ENCODE results near the gene HOXB3. TPM values are rescaled to one million over a fixed set of nuclear protein-coding genes. Genes with fewer than 3 reads are reported as not detected.

HOXB3 gene
- total and polyA plus RNA-seq, 2 of the 13 experiments (the other 11 are each of a cell fraction or from before 2014, with no cell fraction given): not detected

DNA sequence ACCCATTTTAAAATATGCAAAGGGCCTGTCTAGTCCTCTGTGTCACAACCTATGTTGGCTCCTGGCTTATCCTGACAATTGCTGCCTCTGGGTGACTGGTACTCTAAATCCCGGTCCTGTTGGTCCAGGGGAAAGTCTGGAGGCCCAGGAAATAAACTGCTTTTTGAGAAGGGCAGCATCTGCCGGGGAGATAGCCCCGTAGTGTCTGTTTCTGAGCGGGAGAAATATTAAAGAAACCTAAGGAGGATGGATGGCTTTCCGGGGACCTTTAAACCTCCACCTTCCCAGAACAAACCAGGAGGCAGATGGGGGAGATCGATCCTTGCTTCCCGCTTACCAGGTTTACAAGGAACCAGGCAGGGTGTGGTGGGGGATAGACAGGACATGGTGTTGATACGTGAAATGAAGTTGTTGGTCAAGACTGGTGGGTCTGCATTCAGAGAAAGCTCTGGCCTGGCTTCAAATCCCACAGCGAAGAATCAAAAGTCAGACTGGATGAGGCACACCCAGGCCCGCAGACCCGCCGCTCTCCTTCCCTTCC, 48.9 kb downstream of the HOXB3 start:
- Histone ChIP-seq H3K27ac (ENCODE audit: extremely low read length, insufficient read depth, low read length) (no peak overlapping the region), H3K36me3 (replicated peaks in 1 of 2; ENCODE audit: control insufficient read depth in 1 of 2, insufficient read depth in 2 of 2, low read length in 2 of 2) (no peaks in the 10 kb centered on the region), H3K4me1 (ENCODE audit: insufficient read depth, low read length) (no peaks in the 10 kb centered on the region), H3K4me2 (ENCODE audit: low read depth, low read length) (no peak overlapping the region), H3K9ac (ENCODE audit: insufficient read depth, low read depth, low read length) (no peak overlapping the region), H3K4me3 (replicated peaks in 1 of 3; ENCODE audit: insufficient read depth in 1 of 3, low read depth in 2 of 3, low read length in 3 of 3) (no peak overlapping the region), H3K79me2 (ENCODE audit: insufficient read depth, low read length) (no peaks in the 10 kb centered on the region), H4K20me1 (ENCODE audit: insufficient read depth, low read length) (no peaks in the 10 kb centered on the region), H3K9me3 (ENCODE audit: low read length) (no peaks in the 10 kb centered on the region), H3K27me3 (ENCODE audit: control insufficient read depth in 1 of 2, insufficient read depth in 2 of 2, low read length in 2 of 2) (peaks cover 4 to 74% of the 10 kb centered on the region in 2 experiments), H2AFZ (ENCODE audit: low read length) (no peak overlapping the region)
- DNase-seq (ENCODE audit: low spot score) (no peak), FAIRE-seq (no peak), ATAC-seq (no peak)
- POLR2A ChIA-PET: no interaction called here
- in situ Hi-C loops (cut with HindIII; ENCODE audit: extremely low pct_ligation_motif_present, low pct_unique_long_range_greater_than_20kb) (no loop called here), intact Hi-C loops (cut with micrococcal nuclease; ENCODE audit: unreplicated experiment) (no loop called here)
- WGBS (ENCODE audit: low lambda C conversion rate): 46% methylated on average over 12 of the region's 12 CpGs
- BruUV-seq (replicated peaks): no TSS peak
- CTCF ChIA-PET (ENCODE audit: low intra/inter-chr PET ratio, low total read pairs): no interaction called here
- TF ChIP-seq EZH2 (conservative IDR thresholded peaks at IDR 0.05; ENCODE audit: low read depth, low read length) (peak; percentile 23; the same call in 1 of the 2 replicates), GABPA (IDR thresholded peaks at IDR 0.05; ENCODE audit: low read depth, low read length) (no peak), GABPA (CRISPR knock-in tag; IDR thresholded peaks at IDR 0.05; ENCODE audit: low read depth) (no peak)
- TF ChIP-seq, protein P1, sequence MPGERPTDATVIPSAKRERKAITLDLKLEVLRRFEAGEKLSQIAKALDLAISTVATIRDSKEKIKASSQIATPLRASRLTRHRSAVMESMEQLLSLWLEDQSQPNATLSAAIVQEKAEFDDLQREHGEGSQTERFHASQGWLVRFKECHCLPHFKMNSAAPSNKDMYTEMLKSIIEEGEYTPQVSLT (CRISPR knock-in tag; IDR thresholded peaks at IDR 0.05; ENCODE audit: borderline replicate concordance, low read depth): no peak

DNA sequence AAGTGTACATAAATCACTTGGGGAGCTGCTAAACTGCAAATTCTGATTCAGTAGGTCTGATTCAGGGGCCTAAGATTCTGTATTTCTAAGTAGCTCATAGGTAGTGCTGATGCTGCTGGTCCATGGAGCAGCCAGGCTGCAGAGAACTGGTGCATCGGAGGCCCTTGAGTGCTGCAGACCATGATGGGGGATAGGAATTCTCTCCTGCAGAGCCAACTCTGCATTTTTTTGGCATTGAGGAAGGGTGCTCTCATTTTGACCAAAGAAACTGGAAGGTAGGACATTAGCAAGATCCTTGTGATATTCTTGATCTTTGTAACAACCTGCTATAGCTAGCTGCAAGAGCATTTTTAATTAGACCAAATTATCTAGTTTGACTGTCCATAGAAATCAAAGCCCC, 49.8 kb downstream of the HOXB3 start:
- Histone ChIP-seq H3K9ac (ENCODE audit: insufficient read depth, low read depth, low read length) (no peak overlapping the region), H3K79me2 (ENCODE audit: insufficient read depth, low read length) (no peaks in the 10 kb centered on the region), H3K4me3 (replicated peaks in 1 of 3; ENCODE audit: insufficient read depth in 1 of 3, low read depth in 2 of 3, low read length in 3 of 3) (no peak overlapping the region), H2AFZ (ENCODE audit: low read length) (no peak overlapping the region), H3K4me1 (ENCODE audit: insufficient read depth, low read length) (no peaks in the 10 kb centered on the region), H3K27ac (ENCODE audit: extremely low read length, insufficient read depth, low read length) (no peak overlapping the region), H4K20me1 (ENCODE audit: insufficient read depth, low read length) (no peaks in the 10 kb centered on the region), H3K36me3 (replicated peaks in 1 of 2; ENCODE audit: control insufficient read depth in 1 of 2, insufficient read depth in 2 of 2, low read length in 2 of 2) (no peaks in the 10 kb centered on the region), H3K27me3 (ENCODE audit: control insufficient read depth in 1 of 2, insufficient read depth in 2 of 2, low read length in 2 of 2) (peaks cover 4 to 65% of the 10 kb centered on the region in 2 experiments), H3K9me3 (ENCODE audit: low read length) (no peaks in the 10 kb centered on the region), H3K4me2 (ENCODE audit: low read depth, low read length) (no peak overlapping the region)
- CTCF ChIA-PET (ENCODE audit: low intra/inter-chr PET ratio, low total read pairs): no interaction called here
- intact Hi-C loops (cut with micrococcal nuclease; ENCODE audit: unreplicated experiment) (no loop called here), in situ Hi-C loops (cut with HindIII; ENCODE audit: extremely low pct_ligation_motif_present, low pct_unique_long_range_greater_than_20kb) (no loop called here)
- no peak for FAIRE-seq
- no peak for DNase-seq (ENCODE audit: low spot score)
- no TSS peak for BruUV-seq (replicated peaks)
- no peak for ATAC-seq
- 0% methylated on average over 1 of the region's 1 CpG for WGBS (ENCODE audit: low lambda C conversion rate)
- POLR2A ChIA-PET: no interaction called here
- no peak for TF ChIP-seq TBP (CRISPR knock-in tag; IDR thresholded peaks at IDR 0.05)
- TF ChIP-seq, protein P2, sequence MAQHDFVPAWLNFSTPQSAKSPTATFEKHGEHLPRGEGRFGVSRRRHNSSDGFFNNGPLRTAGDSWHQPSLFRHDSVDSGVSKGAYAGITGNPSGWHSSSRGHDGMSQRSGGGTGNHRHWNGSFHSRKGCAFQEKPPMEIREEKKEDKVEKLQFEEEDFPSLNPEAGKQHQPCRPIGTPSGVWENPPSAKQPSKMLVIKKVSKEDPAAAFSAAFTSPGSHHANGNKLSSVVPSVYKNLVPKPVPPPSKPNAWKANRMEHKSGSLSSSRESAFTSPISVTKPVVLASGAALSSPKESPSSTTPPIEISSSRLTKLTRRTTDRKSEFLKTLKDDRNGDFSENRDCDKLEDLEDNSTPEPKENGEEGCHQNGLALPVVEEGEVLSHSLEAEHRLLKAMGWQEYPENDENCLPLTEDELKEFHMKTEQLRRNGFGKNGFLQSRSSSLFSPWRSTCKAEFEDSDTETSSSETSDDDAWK (CRISPR knock-in tag; IDR thresholded peaks at IDR 0.05): no peak
- no peak for TF ChIP-seq ZFX (CRISPR knock-in tag; IDR thresholded peaks at IDR 0.05; ENCODE audit: low read depth)
- TF ChIP-seq SMYD3 (CRISPR knock-in tag; IDR thresholded peaks at IDR 0.05): no peak
- no peak for TF ChIP-seq RERE (CRISPR knock-in tag; IDR thresholded peaks at IDR 0.05; ENCODE audit: low read depth)
- TF ChIP-seq ZNF577 (CRISPR knock-in tag; IDR thresholded peaks at IDR 0.05; ENCODE audit: borderline replicate concordance, low read depth): no peak
